Caco-2 (cell line): ENCODE results near the gene GABRG2. TPM values are rescaled to one million over a fixed set of nuclear protein-coding genes. Genes with fewer than 3 reads are reported as not detected.

Source experiments
- BruUV-seq: library from RNA; stranded (reverse); fragments of 400-500 nt; replicated peaks from 2 replicates; lab custom pipeline; 2021; lab: Mats Ljungman, UMichigan
- CTCF ChIA-PET: fragments of 300-600 bp; sonication (Branson Sonifier 250); formaldehyde crosslinking; loops from one replicate; lab custom pipeline; 2022; ENCODE audit warnings: antibody characterized with exemption; lab: Charles Lee
- POLR2A ChIA-PET: fragments of 300-600 bp; sonication (Branson Sonifier 250); formaldehyde crosslinking; loops from one replicate; lab custom pipeline; 2022; ENCODE audit warnings: antibody characterized with exemption; lab: Charles Lee
- DNase-seq, 2 experiments: peaks; one replicate each; pipeline versions ENCODE4 v3.0.0 to v3.0.0-alpha.2; 2020 to 2022
- H3K27me3 ChIP-seq: replicated peaks from 2 replicates; pipeline ENCODE4 v1.6.0; 2011; ENCODE audit warnings: low read length; ENCODE audit not compliant: control insufficient read depth, insufficient read depth
- H3K36me3 ChIP-seq: 2 replicates; pipeline ENCODE4 v1.5.1; 2011; ENCODE audit warnings: low read length; ENCODE audit not compliant: control insufficient read depth, insufficient read depth
- H3K4me1 ChIP-seq: fragments of 250-450 bp; sonication (Bioruptor Pico); 2 replicates; pipeline ENCODE4 v1.5.1; 2020; ENCODE audit warnings: mild to moderate bottlenecking
- H3K4me3 ChIP-seq: 2 replicates; pipeline ENCODE4 v1.5.1; 2011; ENCODE audit warnings: low read depth, mild to moderate bottlenecking, control low read depth, low read length
- H3K9me3 ChIP-seq: fragments of 250-450 bp; sonication (Bioruptor Pico); 2 replicates; pipeline ENCODE4 v1.5.1; 2020; ENCODE audit warnings: mild to moderate bottlenecking, moderate library complexity
- H3K27ac Mint-ChIP-seq: one replicate; pipeline ENCODE4 v1.8.0; 2022; ENCODE audit warnings: mixed read lengths; ENCODE audit not compliant: unreplicated experiment
- H3K27me3 Mint-ChIP-seq: one replicate; pipeline ENCODE4 v1.8.0; 2022; ENCODE audit warnings: mixed read lengths; ENCODE audit not compliant: insufficient read depth, unreplicated experiment
- H3K36me3 Mint-ChIP-seq: one replicate; pipeline ENCODE4 v1.8.0; 2022; ENCODE audit warnings: mild to moderate bottlenecking, mixed read lengths; ENCODE audit not compliant: insufficient read depth, unreplicated experiment
- H3K4me1 Mint-ChIP-seq: one replicate; pipeline ENCODE4 v1.8.0; 2022; ENCODE audit warnings: low read depth, mixed read lengths; ENCODE audit not compliant: unreplicated experiment
- H3K4me3 Mint-ChIP-seq: one replicate; pipeline ENCODE4 v1.8.0; 2022; ENCODE audit warnings: mild to moderate bottlenecking, moderate library complexity, mixed read lengths; ENCODE audit not compliant: unreplicated experiment
- H3K9me3 Mint-ChIP-seq: one replicate; pipeline ENCODE4 v1.8.0; 2022; ENCODE audit warnings: mixed read lengths; ENCODE audit not compliant: unreplicated experiment
- CTCF ChIP-seq, 2 experiments: fragments of 200-600 bp in 1 of 2; IDR thresholded peaks; 1 replicate in 1 of 2; 2 replicates in 1 of 2; pipeline versions ENCODE4 v1.5.1 to v1.8.0; 2011 to 2022; ENCODE audit warnings: antibody characterized with exemption in 1 of 2, control low read depth in 1 of 2, inconsistent platforms in 1 of 2, low read depth in 1 of 2, low read length in 1 of 2, mild to moderate bottlenecking in 1 of 2, moderate library complexity in 1 of 2; ENCODE audit not compliant: insufficient read depth in 1 of 2, severe bottlenecking in 1 of 2, unreplicated experiment in 1 of 2
- intact Hi-C: fragments of 100-400 bp; cut with micrococcal nuclease; formaldehyde crosslinking; loops from one replicate; pipeline ENCODE4 v1.10.0; 2022; ENCODE audit not compliant: unreplicated experiment
- total RNA-seq: library from RNA; stranded (reverse); gene quantifications from 2 replicates; pipeline ENCODE4 v1.2.3, GENCODE V29; 2022

GABRG2 gene
- total RNA-seq, 1 experiment from 2014 or later = 1.9 TPM

DNA sequence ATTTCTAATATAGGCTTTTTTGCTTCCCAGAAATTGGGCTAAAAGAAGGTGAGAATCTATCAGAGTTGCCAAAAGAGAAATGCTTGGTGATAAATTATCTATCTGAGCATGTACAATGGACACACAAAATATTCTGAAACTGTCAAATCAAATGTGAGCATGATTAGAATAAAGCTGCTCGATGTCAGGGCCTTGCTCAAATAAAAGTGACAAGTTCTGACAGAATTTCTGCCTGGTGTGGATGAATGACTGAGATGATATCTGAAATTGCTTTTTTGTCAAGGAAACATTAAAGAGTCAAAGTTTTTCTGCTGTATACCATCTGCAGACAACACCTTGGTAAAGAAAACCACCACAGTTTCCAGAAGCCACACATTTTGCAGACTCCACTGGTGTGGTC is 128.8 kb downstream of the GABRG2 start:
- H3K9me3 ChIP-seq = no peaks in the 10 kb centered on the region
- H3K4me1 ChIP-seq = no peaks in the 10 kb centered on the region
- H3K36me3 Mint-ChIP-seq = no peaks in the 10 kb centered on the region
- intact Hi-C loops = loop anchor here (2.0 kb wide), 1 partner anchor 68 kb away; no protein-coding TSS in a partner anchor
- H3K27me3 ChIP-seq = no peaks in the 10 kb centered on the region
- no peak overlapping the region for H3K4me3 ChIP-seq
- no TSS peak for BruUV-seq
- no peak overlapping the region for H3K27ac Mint-ChIP-seq
- no peaks in the 10 kb centered on the region for H3K36me3 ChIP-seq
- H3K9me3 Mint-ChIP-seq = no peaks in the 10 kb centered on the region
- ChIA-PET CTCF (no interaction called here), POLR2A (no interaction called here)
- H3K27me3 Mint-ChIP-seq = no peaks in the 10 kb centered on the region
- no peak for DNase-seq
- no peaks in the 10 kb centered on the region for H3K4me1 Mint-ChIP-seq
- H3K4me3 Mint-ChIP-seq = no peak overlapping the region
- TF ChIP-seq CTCF (IDR thresholded peaks at IDR 0.05; ENCODE audit: insufficient read depth in 1 of 2, low read depth in 1 of 2, low read length in 1 of 2, severe bottlenecking in 1 of 2, unreplicated experiment in 1 of 2) = no peak

- H3K36me3 ChIP-seq = no peaks in the 10 kb centered on the region
- POLR2A ChIA-PET = no interaction called here
- Mint-ChIP-seq H3K36me3 (no peaks in the 10 kb centered on the region), H3K4me1 (no peaks in the 10 kb centered on the region), H3K4me3 (no peak overlapping the region), H3K9me3 (no peaks in the 10 kb centered on the region), H3K27ac (no peak overlapping the region), H3K27me3 (peaks cover 2% of the 10 kb centered on the region)
- no peaks in the 10 kb centered on the region for H3K9me3 ChIP-seq
- intact Hi-C loops = no loop called here
- TF ChIP-seq CTCF (IDR thresholded peaks at IDR 0.05; ENCODE audit: insufficient read depth in 1 of 2, low read depth in 1 of 2, low read length in 1 of 2, severe bottlenecking in 1 of 2, unreplicated experiment in 1 of 2) = no peak
- DNase-seq = no peak
- BruUV-seq = no TSS peak
- H3K4me1 ChIP-seq = no peaks in the 10 kb centered on the region
- H3K27me3 ChIP-seq = no peaks in the 10 kb centered on the region
- no peak overlapping the region for H3K4me3 ChIP-seq
- CTCF ChIA-PET = no interaction called here
These were observed 134.8 kb downstream of the GABRG2 start for GRCh38 chr5:162202285-162202880.

Other genes starting within 250 kb of the GABRG2 start
- not detected in 2 replicates for gene GABRA1, start 219.7 kb upstream of the GABRG2 start, total RNA-seq